ENCODE results near the gene TMEM33. TPM values are rescaled to one million over a fixed set of nuclear protein-coding genes. Genes with fewer than 3 reads are reported as not detected.
A peak's percentile ranks its signal among the peaks of the same experiment; 100 is the strongest.

Gene TMEM33
- total and polyA plus RNA-seq, 4 donors, result 12.4 to 63.5 (median 45.0) TPM

DNA sequence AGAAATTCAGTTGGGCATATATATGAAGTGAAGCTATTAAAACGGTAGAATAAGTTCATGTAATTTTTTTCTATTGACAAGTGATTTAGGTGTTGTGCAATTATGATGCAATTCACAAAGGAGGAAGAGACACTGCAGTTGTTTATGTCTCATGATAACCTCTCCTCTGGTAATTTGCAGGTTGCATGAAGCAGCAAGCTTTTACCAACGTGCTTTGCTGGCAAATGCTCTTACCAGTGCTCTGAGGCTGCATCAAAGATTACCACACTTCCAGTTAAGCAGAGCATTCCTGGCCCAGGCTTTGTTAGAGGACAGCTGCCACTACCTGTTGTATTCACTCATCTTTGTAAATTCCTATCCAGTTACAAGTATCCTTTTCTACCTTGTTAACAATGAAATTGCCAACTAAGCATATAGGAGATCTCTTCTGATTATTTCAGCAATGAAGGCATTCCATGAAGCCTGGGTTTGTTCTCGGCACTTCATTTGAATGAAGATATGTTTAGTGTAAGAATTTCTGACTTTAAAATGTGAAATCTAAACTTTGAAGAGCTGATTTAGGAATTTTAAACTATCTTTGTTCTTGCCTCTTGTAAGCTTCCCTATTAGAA is 3.9 kb downstream of the TMEM33 start:
- peaks cover 3 to 26% (median 4%) of the 10 kb centered on the region in 4 donors for H3K36me3 ChIP-seq (ENCODE audit: control insufficient read depth in 4 of 4, insufficient read depth in 4 of 4, low read length in 4 of 4)
- no peaks in the 10 kb centered on the region for H3K9me3 ChIP-seq (ENCODE audit: control insufficient read depth in 4 of 4, insufficient read depth in 3 of 4, low read length in 3 of 4)
- ATAC-seq (ENCODE audit: insufficient read depth, low FRiP score), result no peak
- 47 to 53% methylated on average over 3 of the region's 3 CpGs for WGBS, 2 donors
- TF ChIP-seq, protein P1, sequence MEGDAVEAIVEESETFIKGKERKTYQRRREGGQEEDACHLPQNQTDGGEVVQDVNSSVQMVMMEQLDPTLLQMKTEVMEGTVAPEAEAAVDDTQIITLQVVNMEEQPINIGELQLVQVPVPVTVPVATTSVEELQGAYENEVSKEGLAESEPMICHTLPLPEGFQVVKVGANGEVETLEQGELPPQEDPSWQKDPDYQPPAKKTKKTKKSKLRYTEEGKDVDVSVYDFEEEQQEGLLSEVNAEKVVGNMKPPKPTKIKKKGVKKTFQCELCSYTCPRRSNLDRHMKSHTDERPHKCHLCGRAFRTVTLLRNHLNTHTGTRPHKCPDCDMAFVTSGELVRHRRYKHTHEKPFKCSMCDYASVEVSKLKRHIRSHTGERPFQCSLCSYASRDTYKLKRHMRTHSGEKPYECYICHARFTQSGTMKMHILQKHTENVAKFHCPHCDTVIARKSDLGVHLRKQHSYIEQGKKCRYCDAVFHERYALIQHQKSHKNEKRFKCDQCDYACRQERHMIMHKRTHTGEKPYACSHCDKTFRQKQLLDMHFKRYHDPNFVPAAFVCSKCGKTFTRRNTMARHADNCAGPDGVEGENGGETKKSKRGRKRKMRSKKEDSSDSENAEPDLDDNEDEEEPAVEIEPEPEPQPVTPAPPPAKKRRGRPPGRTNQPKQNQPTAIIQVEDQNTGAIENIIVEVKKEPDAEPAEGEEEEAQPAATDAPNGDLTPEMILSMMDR (IDR thresholded peaks at IDR 0.05; ENCODE audit: control extremely low read depth, extremely low read depth), result no peak
- H3K4me1 ChIP-seq (ENCODE audit: control insufficient read depth in 5 of 5, insufficient read depth in 5 of 5, low read length in 5 of 5), result peaks cover 5 to 13% (median 7%) of the 10 kb centered on the region in 5 donors
- no peak overlapping the region for H3K27ac ChIP-seq (ENCODE audit: low read depth in 1 of 2, low read length in 1 of 2)
- no peak for DNase-seq
- no peak overlapping the region for H3K9ac ChIP-seq (ENCODE audit: insufficient read depth in 1 of 2, low read length in 2 of 2)
- H3K27me3 ChIP-seq (ENCODE audit: control insufficient read depth in 3 of 3, insufficient read depth in 3 of 3, low read length in 2 of 3), result no peaks in the 10 kb centered on the region
- no peak overlapping the region for H3K4me3 ChIP-seq

DNA sequence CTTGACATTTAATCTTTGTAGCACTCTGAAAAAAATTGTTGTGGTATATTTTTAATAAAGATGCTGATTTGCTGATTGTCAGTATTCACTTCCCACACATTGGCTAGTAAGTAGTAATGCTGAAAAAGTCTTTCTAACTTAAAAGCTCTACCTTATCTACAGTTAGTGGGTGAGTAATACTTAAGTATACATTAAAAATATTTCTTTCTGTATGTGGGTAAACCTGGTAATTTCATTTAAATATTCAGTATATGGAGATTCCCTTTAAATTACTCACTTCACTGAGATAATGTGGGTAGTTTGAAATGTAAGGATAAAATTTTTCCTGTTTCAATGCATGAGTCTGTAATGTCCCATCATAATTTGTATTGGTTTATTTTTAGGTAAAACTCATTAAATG is 5.6 kb downstream of the TMEM33 start:
- Histone ChIP-seq H3K4me3 (no peak overlapping the region), H3K27ac (ENCODE audit: low read depth in 1 of 2, low read length in 1 of 2) (no peak overlapping the region), H3K4me1 (ENCODE audit: control insufficient read depth in 5 of 5, insufficient read depth in 5 of 5, low read length in 5 of 5) (peaks cover 5 to 11% (median 7%) of the 10 kb centered on the region in 5 donors), H3K27me3 (ENCODE audit: control insufficient read depth in 3 of 3, insufficient read depth in 3 of 3, low read length in 2 of 3) (no peaks in the 10 kb centered on the region), H3K36me3 (ENCODE audit: control insufficient read depth in 4 of 4, insufficient read depth in 4 of 4, low read length in 4 of 4) (peaks cover 3 to 26% (median 4%) of the 10 kb centered on the region in 4 donors), H3K9ac (ENCODE audit: insufficient read depth in 1 of 2, low read length in 2 of 2) (no peak overlapping the region), H3K9me3 (ENCODE audit: control insufficient read depth in 4 of 4, insufficient read depth in 3 of 4, low read length in 3 of 4) (no peaks in the 10 kb centered on the region)
- ATAC-seq (ENCODE audit: insufficient read depth, low FRiP score) (no peak), DNase-seq (no peak)
- TF ChIP-seq, protein P1 (IDR thresholded peaks at IDR 0.05; ENCODE audit: control extremely low read depth, extremely low read depth), result no peak

DNA sequence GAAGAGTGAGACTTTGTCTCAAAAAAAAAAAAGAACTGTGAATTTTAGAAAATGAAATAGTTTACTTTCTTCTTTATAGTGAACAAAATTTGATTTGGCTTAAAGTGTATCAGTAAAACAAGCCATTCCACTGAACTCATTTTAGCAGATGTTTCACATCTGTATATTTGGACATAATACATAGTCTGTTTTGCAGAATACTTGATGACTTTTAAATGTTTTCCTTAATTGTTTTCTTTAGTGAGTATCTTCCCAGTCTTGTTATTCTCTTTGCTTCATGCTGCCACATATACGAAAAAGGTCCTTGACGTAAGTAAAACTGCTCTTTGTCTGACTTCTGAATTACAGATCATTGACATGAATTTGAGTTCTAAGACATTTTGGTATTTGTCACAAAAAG is 8.3 kb downstream of the TMEM33 start:
- TF ChIP-seq, protein P1 (IDR thresholded peaks at IDR 0.05; ENCODE audit: control extremely low read depth, extremely low read depth), result no peak
- DNase-seq, result peak in 2 of 3 donors; percentile 52 to 64
- Histone ChIP-seq H3K36me3 (ENCODE audit: control insufficient read depth in 4 of 4, insufficient read depth in 4 of 4, low read length in 4 of 4) (peaks cover 0 to 22% (median 4%) of the 10 kb centered on the region in 4 donors), H3K27me3 (ENCODE audit: control insufficient read depth in 3 of 3, insufficient read depth in 3 of 3, low read length in 2 of 3) (no peaks in the 10 kb centered on the region), H3K4me3 (no peak overlapping the region), H3K9me3 (ENCODE audit: control insufficient read depth in 4 of 4, insufficient read depth in 3 of 4, low read length in 3 of 4) (no peaks in the 10 kb centered on the region), H3K4me1 (ENCODE audit: control insufficient read depth in 5 of 5, insufficient read depth in 5 of 5, low read length in 5 of 5) (peaks cover 0 to 4% (median 0%) of the 10 kb centered on the region in 5 donors), H3K27ac (ENCODE audit: low read depth in 1 of 2, low read length in 1 of 2) (no peak overlapping the region), H3K9ac (ENCODE audit: insufficient read depth in 1 of 2, low read length in 2 of 2) (no peak overlapping the region)
- WGBS, 2 donors, result 90 to 95% methylated on average over 2 of the region's 2 CpGs
- no peak for ATAC-seq (ENCODE audit: insufficient read depth, low FRiP score)

DNA sequence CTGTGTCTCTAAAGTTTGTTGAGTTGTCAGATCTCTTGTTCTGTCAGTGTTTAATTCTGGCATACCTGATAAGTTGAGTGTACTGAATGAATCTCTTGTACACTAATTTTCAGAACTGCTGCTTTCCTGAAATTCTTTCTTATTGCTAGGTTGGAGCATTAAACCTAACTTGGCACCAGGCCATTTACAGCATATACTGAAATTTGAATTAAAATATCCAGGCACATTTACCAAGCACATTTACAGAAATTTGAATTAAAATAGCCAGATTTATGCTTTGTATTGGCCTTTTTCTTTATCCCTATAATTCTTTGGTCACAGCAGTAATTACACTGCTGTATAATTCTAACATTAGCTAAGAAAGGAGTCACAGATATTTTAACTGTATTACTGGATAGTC is 8.9 kb downstream of the TMEM33 start:
- Histone ChIP-seq H3K4me3 (no peak overlapping the region), H3K9ac (ENCODE audit: insufficient read depth in 1 of 2, low read length in 2 of 2) (no peak overlapping the region), H3K9me3 (ENCODE audit: control insufficient read depth in 4 of 4, insufficient read depth in 3 of 4, low read length in 3 of 4) (no peaks in the 10 kb centered on the region), H3K36me3 (ENCODE audit: control insufficient read depth in 4 of 4, insufficient read depth in 4 of 4, low read length in 4 of 4) (peaks cover 0 to 20% (median 3%) of the 10 kb centered on the region in 4 donors), H3K27me3 (ENCODE audit: control insufficient read depth in 3 of 3, insufficient read depth in 3 of 3, low read length in 2 of 3) (no peaks in the 10 kb centered on the region), H3K27ac (ENCODE audit: low read depth in 1 of 2, low read length in 1 of 2) (no peak overlapping the region), H3K4me1 (ENCODE audit: control insufficient read depth in 5 of 5, insufficient read depth in 5 of 5, low read length in 5 of 5) (peaks cover 0 to 4% (median 0%) of the 10 kb centered on the region in 5 donors)
- peak in 1 of 3 donors; percentile 8 for DNase-seq
- TF ChIP-seq, protein P1 (IDR thresholded peaks at IDR 0.05; ENCODE audit: control extremely low read depth, extremely low read depth), result no peak
- ATAC-seq (ENCODE audit: insufficient read depth, low FRiP score), result no peak
